Right renal cortex interstitium (tissue), 3 donors: ENCODE data around the gene ANKMY1. TPM values are rescaled to one million over a fixed set of nuclear protein-coding genes. Genes with fewer than 3 reads are reported as not detected.
"Not testable (repeated sequence)": the region's sequence is repeated elsewhere in the genome, so short reads cannot be mapped to it uniquely, and the experiment has no call there.

ENCODE experiments used
- DNase-seq, 3 donors: peaks; one replicate each; pipeline ENCODE4 v3.0.0-alpha.2; 2013; ENCODE audit warnings: low read depth in 3 of 3, low spot score in 2 of 3
- polyA plus RNA-seq, 3 donors: library from polyadenylated mRNA; unstranded; fragments of 120-200 nt; gene quantifications; one replicate each; pipeline ENCODE4 v1.2.1, GENCODE V29; 2013; ENCODE audit not compliant: insufficient read length in 3 of 3

ANKMY1 gene
- polyA plus RNA-seq, 3 donors: 8.7 to 11.9 (median 9.0) TPM

GRCh38 chr2:240508832-240509545 is 48.8 kb downstream of the ANKMY1 start:
- no peak for DNase-seq

GRCh38 chr2:240507778-240508251 is 50.0 kb downstream of the ANKMY1 start:
- no peak for DNase-seq

GRCh38 chr2:240507060-240507777 is 50.6 kb downstream of the ANKMY1 start:
- no peak for DNase-seq

GRCh38 chr2:240506406-240507059 is 51.3 kb downstream of the ANKMY1 start:
- DNase-seq: no peak

- DNase-seq: no peak
These were observed 51.9 kb downstream of the ANKMY1 start for GRCh38 chr2:240505910-240506309.

GRCh38 chr2:240503848-240504247 is 53.9 kb downstream of the ANKMY1 start:
- no peak for DNase-seq

- no peak for DNase-seq
These were observed 54.4 kb downstream of the ANKMY1 start for GRCh38 chr2:240503375-240503774.

- no peak for DNase-seq
These were observed 55.2 kb downstream of the ANKMY1 start for GRCh38 chr2:240502430-240503121.

GRCh38 chr2:240502059-240502429 is 55.7 kb downstream of the ANKMY1 start:
- DNase-seq: no peak

- no peak for DNase-seq
These were observed 56.2 kb downstream of the ANKMY1 start for GRCh38 chr2:240501531-240501991.

- DNase-seq: no peak
These were observed 57.0 kb downstream of the ANKMY1 start for GRCh38 chr2:240500561-240501423.

GRCh38 chr2:240499309-240500301 is 58.2 kb downstream of the ANKMY1 start:
- DNase-seq: no peak

GRCh38 chr2:240498958-240499260 is 58.9 kb downstream of the ANKMY1 start:
- DNase-seq: no peak

GRCh38 chr2:240498171-240498957 is 59.4 kb downstream of the ANKMY1 start:
- no peak for DNase-seq

GRCh38 chr2:240497082-240497481 is 60.7 kb downstream of the ANKMY1 start:
- not testable (repeated sequence) for DNase-seq

GRCh38 chr2:240494942-240495341 is 62.8 kb downstream of the ANKMY1 start:
- DNase-seq: not testable (repeated sequence)

GRCh38 chr2:240494194-240494793 is 63.5 kb downstream of the ANKMY1 start:
- no peak for DNase-seq

GRCh38 chr2:240491483-240491882 is 66.3 kb downstream of the ANKMY1 start:
- no peak for DNase-seq
